HG02970 (cell line): ENCODE data around the gene DCT.
"Not testable (repeated sequence)": the region's sequence is repeated elsewhere in the genome, so short reads cannot be mapped to it uniquely, and the experiment has no call there.

ENCODE experiments used
- ATAC-seq: cut with Tn5 transposase; IDR thresholded peaks from one replicate; pipeline ENCODE4 v1.9.1; 2021; ENCODE audit warnings: mild to moderate bottlenecking, moderate library complexity, moderate number of reproducible peaks; ENCODE audit not compliant: unreplicated experiment, low FRiP score

The DCT gene

GRCh38 chr13:94479616-94480015 is at the start of gene DCT:
DCT (minus strand) TSS chr13:94479682; CDS start chr13:94479255, 427 bp downstream.
- ATAC-seq = no peak

GRCh38 chr13:94526956-94527355 is 47.5 kb upstream of the DCT start:
- ATAC-seq = not testable (repeated sequence)

- no peak for ATAC-seq
Measured at GRCh38 chr13:94525781-94526180, 46.3 kb upstream of the DCT start.

- ATAC-seq = no peak
Measured at GRCh38 chr13:94524407-94524806, 44.9 kb upstream of the DCT start.

GRCh38 chr13:94520001-94520400 is 40.5 kb upstream of the DCT start:
- no peak for ATAC-seq

GRCh38 chr13:94516456-94516855 is 37.0 kb upstream of the DCT start:
- ATAC-seq = no peak

- no peak for ATAC-seq
Measured at GRCh38 chr13:94515911-94516310, 36.4 kb upstream of the DCT start.

GRCh38 chr13:94515374-94515773 is 35.9 kb upstream of the DCT start:
- ATAC-seq = no peak

- no peak for ATAC-seq
Measured at GRCh38 chr13:94513026-94513425, 33.5 kb upstream of the DCT start.

- no peak for ATAC-seq
Measured at GRCh38 chr13:94505730-94506129, 26.2 kb upstream of the DCT start.

- ATAC-seq = no peak
Measured at GRCh38 chr13:94503851-94504250, 24.4 kb upstream of the DCT start.

GRCh38 chr13:94498831-94499230 is 19.3 kb upstream of the DCT start:
- not testable (repeated sequence) for ATAC-seq

- no peak for ATAC-seq
Measured at GRCh38 chr13:94495806-94496205, 16.3 kb upstream of the DCT start.

- ATAC-seq = no peak
Measured at GRCh38 chr13:94494026-94494425, 14.5 kb upstream of the DCT start.

GRCh38 chr13:94487043-94487442 is 7.6 kb upstream of the DCT start:
- no peak for ATAC-seq

- ATAC-seq = no peak
Measured at GRCh38 chr13:94483970-94484369, 4.5 kb upstream of the DCT start.

- no peak for ATAC-seq
Measured at GRCh38 chr13:94481941-94482340, 2.5 kb upstream of the DCT start.

- no peak for ATAC-seq
Measured at GRCh38 chr13:94480672-94481145, 1.2 kb upstream of the DCT start.

- ATAC-seq = no peak
Measured at GRCh38 chr13:94478913-94479312, 569 bp downstream of the DCT start.

- no peak for ATAC-seq
Measured at GRCh38 chr13:94470126-94470525, 9.4 kb downstream of the DCT start.

GRCh38 chr13:94464771-94465170 is 14.7 kb downstream of the DCT start:
- ATAC-seq = no peak

- no peak for ATAC-seq
Measured at GRCh38 chr13:94462670-94463069, 16.8 kb downstream of the DCT start.

- ATAC-seq = no peak
Measured at GRCh38 chr13:94459116-94459515, 20.4 kb downstream of the DCT start.
